ENCODE data around the gene PLAGL2.

The PLAGL2 gene

DNA sequence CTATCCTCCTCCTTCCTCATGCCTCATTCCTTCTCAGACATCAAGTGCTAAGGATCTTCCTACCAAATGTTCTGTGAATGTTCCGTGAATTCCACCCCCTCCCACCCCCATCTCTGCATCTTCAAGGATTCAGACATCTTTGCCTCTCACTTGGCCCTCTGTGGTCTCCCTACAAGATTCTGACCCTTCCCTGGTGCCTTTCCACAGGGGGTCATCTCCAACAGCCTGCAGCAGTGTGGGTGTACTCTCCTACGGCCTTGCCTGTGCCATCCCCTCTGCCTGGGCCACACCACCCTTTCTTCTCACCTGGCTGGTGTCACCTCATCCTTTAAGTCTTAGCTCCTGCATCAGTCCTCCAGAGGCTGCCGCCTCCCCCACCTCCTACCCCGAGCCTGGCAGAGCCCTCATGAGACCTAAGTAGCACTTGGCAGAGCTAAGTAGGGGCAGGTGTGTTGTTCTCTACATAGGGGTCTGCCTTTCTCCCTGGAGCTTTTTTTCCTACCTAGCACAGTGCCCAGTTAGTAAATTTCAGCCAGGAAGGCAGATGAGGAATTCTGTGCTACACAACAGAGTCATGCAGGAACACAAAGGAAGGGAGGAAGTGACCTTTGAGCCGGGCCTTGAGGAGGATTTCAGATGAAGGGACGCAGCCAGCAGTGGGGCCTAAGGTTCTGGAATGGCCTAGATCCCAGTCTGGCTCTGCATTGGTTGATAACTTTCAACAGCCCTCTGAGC lies 55.0 kb downstream of the PLAGL2 start:
- no peak for DNase-seq (ENCODE audit: low read depth in 2 of 2)

DNA sequence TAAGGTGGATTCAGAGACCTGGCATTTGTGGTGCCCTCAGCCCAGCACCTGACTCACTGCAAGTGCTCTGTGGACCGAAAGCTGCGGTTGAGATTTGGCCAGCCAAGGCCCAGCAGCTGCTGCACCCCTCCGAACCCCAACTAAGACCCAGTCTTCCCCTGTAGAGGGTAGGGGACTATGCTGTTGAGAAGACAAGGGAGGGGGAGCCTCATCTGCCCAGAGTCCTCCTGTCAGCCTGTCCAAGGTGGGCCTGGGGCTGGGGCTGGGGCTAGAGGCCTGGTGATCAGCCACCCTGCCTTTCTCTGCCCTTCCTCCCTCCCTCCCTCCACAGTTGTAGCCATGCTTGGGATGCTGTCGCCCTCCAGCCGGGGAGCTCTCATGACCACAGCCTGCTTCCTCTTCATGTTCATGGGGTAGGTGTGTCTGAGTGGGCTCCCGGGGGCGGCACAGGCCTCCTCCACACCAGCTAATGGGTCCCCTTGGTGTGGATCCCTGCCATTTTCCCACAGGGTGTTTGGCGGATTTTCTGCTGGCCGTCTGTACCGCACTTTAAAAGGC lies 57.2 kb downstream of the PLAGL2 start:
- DNase-seq (ENCODE audit: low read depth in 2 of 2), result no peak

- no peak for DNase-seq (ENCODE audit: low read depth in 2 of 2)
These were observed 57.9 kb downstream of the PLAGL2 start for GRCh38 chr20:32149566-32150170.

DNA sequence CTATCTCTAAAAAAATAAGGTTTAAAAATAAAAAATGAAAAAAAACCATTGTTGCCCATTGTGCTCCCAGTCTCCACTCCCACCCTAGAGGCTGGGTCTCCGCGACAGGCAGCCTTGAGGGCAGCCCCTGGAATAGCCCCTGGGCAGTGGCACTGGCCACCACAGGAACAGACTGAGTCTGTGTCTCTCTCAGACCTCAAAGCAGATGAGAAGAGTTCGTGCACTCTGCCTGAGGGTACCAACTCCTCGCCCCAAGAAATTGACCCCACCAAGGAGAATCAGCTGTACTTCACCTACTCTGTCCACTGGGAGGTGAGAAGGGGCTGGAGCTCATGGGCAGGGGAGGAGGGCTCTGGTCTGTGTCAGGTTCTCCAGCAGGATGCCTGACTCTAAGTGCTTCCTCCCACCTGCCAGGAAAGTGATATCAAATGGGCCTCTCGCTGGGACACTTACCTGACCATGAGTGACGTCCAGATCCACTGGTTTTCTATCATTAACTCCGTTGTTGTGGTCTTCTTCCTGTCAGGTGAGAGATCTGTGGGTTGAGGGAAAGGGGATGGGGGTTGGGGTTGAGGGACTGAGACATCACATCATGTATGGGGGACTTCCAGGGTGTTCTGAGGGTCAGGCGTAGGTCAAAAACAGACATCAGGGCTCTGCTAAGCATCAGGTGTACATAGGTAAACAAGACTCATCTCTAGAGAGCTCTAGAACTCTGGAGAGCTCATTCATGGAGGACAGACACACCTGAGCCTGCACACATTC lies 62.5 kb downstream of the PLAGL2 start:
- DNase-seq (ENCODE audit: low read depth in 2 of 2), result no peak

DNA sequence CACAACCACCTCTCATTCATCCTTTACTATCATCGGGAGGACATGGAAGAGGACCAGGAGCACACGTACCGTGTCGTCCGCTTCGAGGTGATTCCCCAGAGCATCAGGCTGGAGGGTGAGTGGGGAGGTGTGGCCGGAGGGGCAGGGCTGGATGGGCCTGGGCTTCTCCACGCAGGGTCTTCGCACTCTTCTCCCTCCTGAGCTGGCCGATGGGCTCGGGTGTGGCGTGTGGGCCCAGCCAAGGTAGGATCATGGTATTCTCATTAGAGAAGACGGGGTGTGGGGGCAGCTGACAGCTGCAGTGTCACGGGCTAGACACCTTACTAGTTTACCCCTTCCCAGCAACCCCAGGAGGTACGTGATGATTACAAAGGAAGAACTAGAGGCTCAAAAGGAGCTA lies 64.6 kb downstream of the PLAGL2 start:
- DNase-seq (ENCODE audit: low read depth in 2 of 2), result no peak

Measured in activated CD8-positive, alpha-beta memory T cell treated with anti-CD3 and anti-CD28 coated beads for 4 hours (primary cell).